ENCODE data around the gene GP1BA. TPM values are rescaled to one million over a fixed set of nuclear protein-coding genes. Genes with fewer than 3 reads are reported as not detected.

The GP1BA gene
- polyA plus RNA-seq, 1 donor (not counting 4 experiments of a cell fraction or from before 2014, with no cell fraction given), result not detected

DNA sequence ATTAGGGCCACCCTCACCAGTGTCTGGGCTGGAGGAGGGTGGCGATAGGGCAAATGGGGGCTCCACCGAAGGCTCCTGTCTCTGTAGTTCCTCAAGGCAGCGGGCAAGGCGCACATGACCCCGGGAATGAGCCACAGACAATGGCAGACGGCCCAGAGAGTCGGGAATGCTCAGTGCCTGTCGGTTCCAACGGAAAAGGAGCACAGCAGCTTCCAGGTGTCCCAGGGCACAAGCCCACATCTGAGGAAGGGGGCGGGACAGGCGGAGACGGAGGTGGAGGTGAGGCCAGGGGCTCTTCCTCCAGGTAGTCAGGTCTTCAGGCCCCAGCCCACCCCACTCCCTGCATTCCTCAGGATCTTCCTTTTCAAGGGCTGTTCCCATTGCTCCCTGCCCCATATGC is 40.7 kb downstream of the GP1BA start:
- Histone ChIP-seq H3K4me1 (ENCODE audit: control insufficient read depth, extremely low read depth, insufficient read depth, low read length) (peaks cover 20% of the 10 kb centered on the region), H3K9me3 (ENCODE audit: control insufficient read depth, low read depth, low read length) (no peaks in the 10 kb centered on the region), H3K27me3 (ENCODE audit: control insufficient read depth, extremely low read depth, insufficient read depth, low read length) (no peaks in the 10 kb centered on the region), H3K9me1 (ENCODE audit: control insufficient read depth, extremely low read depth, insufficient read depth, low read length) (no peaks in the 10 kb centered on the region), H2AFZ (ENCODE audit: control insufficient read depth, low read length) (no peak overlapping the region), H3K79me2 (ENCODE audit: control insufficient read depth, insufficient read depth, low read length) (no peaks in the 10 kb centered on the region), H4K20me1 (ENCODE audit: control insufficient read depth, extremely low read depth, insufficient read depth, low read length) (no peaks in the 10 kb centered on the region), H3K4me2 (ENCODE audit: control insufficient read depth, extremely low read depth, insufficient read depth, low read depth, low read length) (no peak overlapping the region), H3K36me3 (ENCODE audit: control insufficient read depth in 2 of 2, extremely low read depth in 1 of 2, insufficient read depth in 2 of 2, low read length in 2 of 2) (peaks cover 29 to 48% of the 10 kb centered on the region in 2 experiments), H3K27ac (ENCODE audit: control insufficient read depth, insufficient read depth, low read length) (no peak overlapping the region), H3K9ac (ENCODE audit: control insufficient read depth, extremely low read depth, insufficient read depth, low read length) (no peak overlapping the region), H3K4me3 (ENCODE audit: control insufficient read depth in 2 of 3, extremely low read depth in 1 of 3, insufficient read depth in 2 of 3, low read depth in 1 of 3, low read length in 3 of 3) (no peak overlapping the region)
- no peak for FAIRE-seq
- no peak for DNase-seq (ENCODE audit: low read depth, low spot score)
- dilution Hi-C loops (cut with MboI; ENCODE audit: extremely low pct_ligation_motif_present, low sequenced_read_pairs), result no loop called here
- TF ChIP-seq CTCF (optimal IDR thresholded peaks at IDR 0.05 in 1 of 3, IDR thresholded peaks at IDR 0.05 in 1 of 3, conservative IDR thresholded peaks at IDR 0.05 in 1 of 3; ENCODE audit: extremely low read depth in 1 of 3, insufficient read depth in 2 of 3, low read length in 3 of 3) (no peak), EZH2 (IDR thresholded peaks at IDR 0.05; ENCODE audit: low read length) (no peak)

- TF ChIP-seq EZH2 (IDR thresholded peaks at IDR 0.05; ENCODE audit: low read length) (no peak), CTCF (optimal IDR thresholded peaks at IDR 0.05 in 1 of 3, IDR thresholded peaks at IDR 0.05 in 1 of 3, conservative IDR thresholded peaks at IDR 0.05 in 1 of 3; ENCODE audit: extremely low read depth in 1 of 3, insufficient read depth in 2 of 3, low read length in 3 of 3) (no peak)
- no peak overlapping the region for H2AFZ ChIP-seq (ENCODE audit: control insufficient read depth, low read length)
- H4K20me1 ChIP-seq (ENCODE audit: control insufficient read depth, extremely low read depth, insufficient read depth, low read length), result no peaks in the 10 kb centered on the region
- peaks cover 13% of the 10 kb centered on the region for H3K4me1 ChIP-seq (ENCODE audit: control insufficient read depth, extremely low read depth, insufficient read depth, low read length)
- DNase-seq (ENCODE audit: low read depth, low spot score) (no peak), FAIRE-seq (no peak)
- H3K4me2 ChIP-seq (ENCODE audit: control insufficient read depth, extremely low read depth, insufficient read depth, low read depth, low read length), result no peak overlapping the region
- H3K27me3 ChIP-seq (ENCODE audit: control insufficient read depth, extremely low read depth, insufficient read depth, low read length), result no peaks in the 10 kb centered on the region
- H3K27ac ChIP-seq (ENCODE audit: control insufficient read depth, insufficient read depth, low read length), result no peak overlapping the region
- H3K9me3 ChIP-seq (ENCODE audit: control insufficient read depth, low read depth, low read length), result no peaks in the 10 kb centered on the region
- H3K9me1 ChIP-seq (ENCODE audit: control insufficient read depth, extremely low read depth, insufficient read depth, low read length), result no peaks in the 10 kb centered on the region
- peaks cover 36 to 52% of the 10 kb centered on the region in 2 experiments for H3K36me3 ChIP-seq (ENCODE audit: control insufficient read depth in 2 of 2, extremely low read depth in 1 of 2, insufficient read depth in 2 of 2, low read length in 2 of 2)
- dilution Hi-C loops (cut with MboI; ENCODE audit: extremely low pct_ligation_motif_present, low sequenced_read_pairs), result no loop called here
- no peak overlapping the region for H3K4me3 ChIP-seq (ENCODE audit: control insufficient read depth in 2 of 3, extremely low read depth in 1 of 3, insufficient read depth in 2 of 3, low read depth in 1 of 3, low read length in 3 of 3)
- no peak overlapping the region for H3K9ac ChIP-seq (ENCODE audit: control insufficient read depth, extremely low read depth, insufficient read depth, low read length)
- H3K79me2 ChIP-seq (ENCODE audit: control insufficient read depth, insufficient read depth, low read length), result no peaks in the 10 kb centered on the region
These were observed 41.4 kb downstream of the GP1BA start for GRCh38 chr17:4973256-4974114.
